DMS114 treated with DMSO at 0.1 percent for 48 hours (cell line): Measurements from ENCODE around the gene BANK1.
"Not testable (repeated sequence)": the region's sequence is repeated elsewhere in the genome, so short reads cannot be mapped to it uniquely, and the experiment has no call there.

ENCODE experiments used
- DNase-seq: peaks from one replicate; lab custom pipeline; 2025; ENCODE audit not compliant: unreplicated experiment; lab: John Stamatoyannopoulos, UW

Gene BANK1

GRCh38 chr4:101871962-101872676 is 81.6 kb downstream of the BANK1 start:
- DNase-seq, result no peak

DNA sequence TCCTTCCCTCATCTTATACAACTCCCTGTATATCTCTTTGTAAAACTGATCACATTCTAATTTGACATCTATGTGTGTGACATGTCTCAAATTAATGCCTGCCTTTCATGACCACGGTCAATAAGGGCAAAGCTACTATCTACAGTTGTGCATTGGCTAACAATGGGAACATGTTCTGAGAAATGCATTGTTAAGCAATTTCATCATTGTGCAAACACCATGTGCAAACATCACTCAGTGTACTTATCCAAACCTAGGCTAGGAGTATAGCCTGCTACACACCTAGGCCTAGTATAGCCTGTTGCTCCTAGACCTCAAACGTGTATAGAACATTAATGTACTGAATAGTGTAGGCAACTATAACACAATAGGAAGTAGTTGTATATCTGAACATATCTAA is 95.0 kb downstream of the BANK1 start:
- no peak for DNase-seq

- DNase-seq, result no peak
Observed at GRCh38 chr4:101886826-101887225, 96.3 kb downstream of the BANK1 start.

DNA sequence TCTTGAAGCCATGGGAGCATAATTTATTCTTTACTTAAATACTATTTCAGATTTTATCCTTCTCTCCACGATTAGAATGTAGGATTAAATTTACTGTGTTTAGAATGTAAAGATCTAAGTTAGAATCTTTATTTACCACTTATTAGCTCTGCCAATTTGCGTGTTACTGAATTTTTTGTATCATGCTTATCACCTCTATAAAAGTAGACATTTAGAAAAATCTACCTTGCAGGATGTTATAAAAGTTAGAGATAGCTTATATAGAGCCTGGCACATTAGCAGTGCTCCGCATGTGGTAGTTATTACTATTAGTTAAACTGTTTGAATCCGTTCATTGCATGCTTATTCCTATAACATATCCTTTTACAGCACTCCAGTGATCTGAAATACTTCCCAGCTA is 97.9 kb downstream of the BANK1 start:
- no peak for DNase-seq

DNA sequence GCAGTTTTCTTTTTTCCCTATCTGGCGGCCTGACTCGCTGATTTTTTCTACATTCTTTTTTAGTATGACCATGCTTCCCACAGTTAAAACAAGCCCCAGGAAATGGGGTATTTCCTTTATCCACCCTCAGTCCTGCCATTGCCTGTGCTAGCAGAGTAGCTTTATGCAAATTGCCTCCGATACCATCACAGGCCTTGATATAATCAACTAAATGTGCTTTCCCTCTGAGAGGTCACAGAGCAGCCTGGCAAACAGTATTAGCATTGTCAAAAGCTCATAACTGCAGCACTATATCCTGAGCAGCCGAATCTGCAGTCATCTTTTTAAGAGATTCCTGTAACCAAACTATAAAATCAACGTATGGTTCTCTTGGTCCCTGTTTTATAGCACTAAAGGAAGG is 115.0 kb downstream of the BANK1 start:
- not testable (repeated sequence) for DNase-seq

GRCh38 chr4:101910786-101911373 is 120.3 kb downstream of the BANK1 start:
- no peak for DNase-seq

DNA sequence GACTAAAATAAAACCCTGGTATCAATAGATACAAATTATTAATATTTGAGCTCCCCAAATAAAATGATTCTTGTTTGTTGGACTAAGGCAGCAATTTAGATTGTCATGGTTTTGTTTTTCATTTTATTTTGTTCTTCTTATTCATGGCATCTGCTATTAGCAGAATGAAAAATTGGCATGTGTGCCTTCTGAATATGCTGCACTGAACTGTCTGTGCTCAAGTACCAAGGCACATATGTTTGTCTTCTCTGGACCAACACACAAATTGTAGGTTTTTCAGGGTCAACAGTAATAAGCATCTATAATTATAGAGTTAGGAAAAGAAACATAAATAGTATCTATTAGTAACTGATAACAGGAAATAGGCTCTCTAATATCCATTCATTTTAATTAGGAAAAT is 121.1 kb downstream of the BANK1 start:
- no peak for DNase-seq

DNA sequence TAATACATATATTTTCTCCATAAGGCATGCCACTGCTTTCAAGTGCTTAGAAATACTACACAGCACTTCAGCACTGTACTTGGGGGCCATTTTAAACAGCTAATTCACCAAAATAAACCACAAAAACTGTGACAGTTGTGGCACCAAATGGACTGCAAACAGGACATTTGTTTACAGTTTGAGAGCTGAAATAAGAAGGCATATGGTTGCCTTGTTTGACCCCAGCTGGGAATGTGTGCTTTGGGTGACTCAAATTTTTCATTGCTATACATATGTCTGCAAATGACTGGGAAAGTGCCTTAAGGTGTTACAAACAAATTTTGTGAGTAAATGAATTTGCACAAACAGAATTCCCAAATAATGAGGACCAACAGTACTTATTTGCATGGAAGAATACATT is 124.2 kb downstream of the BANK1 start:
- no peak for DNase-seq

DNA sequence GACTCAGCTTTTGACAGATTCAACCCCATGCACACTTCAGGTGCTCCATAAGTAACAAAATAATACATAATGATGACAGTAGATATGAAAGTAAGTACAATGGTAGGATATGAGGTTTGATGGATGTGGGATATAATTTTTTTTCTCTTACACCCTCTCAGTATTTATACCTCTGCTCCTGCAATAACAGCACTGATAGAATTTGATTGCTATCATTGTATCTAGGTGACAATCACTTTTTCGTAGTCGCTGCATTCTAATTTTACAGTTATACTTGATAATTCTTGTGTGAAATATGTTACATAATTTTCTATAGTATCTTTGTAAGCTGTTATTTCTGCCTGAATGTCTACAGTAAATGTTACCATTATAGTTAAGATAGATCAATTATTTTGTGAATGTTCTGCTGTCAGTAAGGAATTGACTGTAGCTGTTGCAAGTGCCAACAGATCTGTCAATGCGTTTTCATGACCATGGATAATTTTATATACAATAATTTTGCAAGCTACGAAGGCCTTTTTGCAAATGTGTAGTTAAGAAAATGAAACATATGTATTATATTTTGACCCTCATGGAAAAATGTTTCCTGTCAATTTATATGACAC is 128.9 kb downstream of the BANK1 start:
- no peak for DNase-seq

DNA sequence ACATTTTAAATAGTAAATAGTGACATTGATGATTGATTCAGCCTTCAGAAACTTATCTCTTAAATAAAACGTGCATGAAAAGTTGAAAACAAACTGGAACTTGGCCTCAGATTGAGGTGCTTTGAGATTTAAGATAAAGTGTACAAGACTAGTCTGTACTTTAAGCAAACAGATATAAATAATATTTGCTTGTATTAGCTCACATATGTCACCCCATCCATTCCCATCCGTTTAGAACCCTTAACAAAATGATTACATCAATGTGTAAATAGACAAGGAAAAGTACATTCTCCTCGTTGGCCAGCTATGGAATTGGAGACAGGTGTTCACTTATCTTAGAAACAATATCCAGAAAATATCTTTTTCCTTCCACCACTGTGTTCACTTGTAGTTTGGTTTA is 130.8 kb downstream of the BANK1 start:
- no peak for DNase-seq

DNA sequence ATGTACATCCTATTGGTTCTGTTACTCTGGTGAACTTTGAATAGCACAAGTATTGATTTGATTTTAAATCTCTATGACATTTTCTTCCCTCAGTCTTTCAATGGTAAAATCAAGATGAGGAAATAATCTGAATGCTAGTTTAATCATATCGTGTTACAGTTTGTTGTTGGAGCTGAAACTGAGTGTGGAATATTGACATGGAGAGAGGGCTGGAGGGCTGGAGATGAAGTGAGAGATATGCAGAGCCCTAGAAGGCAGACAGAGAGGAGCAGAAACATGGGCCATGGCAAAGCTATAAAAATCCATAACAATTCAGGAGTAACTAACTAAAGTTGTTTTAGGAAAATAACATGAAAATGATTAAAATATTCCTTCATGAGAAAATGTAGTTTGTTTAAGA is 141.1 kb downstream of the BANK1 start:
- no peak for DNase-seq

DNA sequence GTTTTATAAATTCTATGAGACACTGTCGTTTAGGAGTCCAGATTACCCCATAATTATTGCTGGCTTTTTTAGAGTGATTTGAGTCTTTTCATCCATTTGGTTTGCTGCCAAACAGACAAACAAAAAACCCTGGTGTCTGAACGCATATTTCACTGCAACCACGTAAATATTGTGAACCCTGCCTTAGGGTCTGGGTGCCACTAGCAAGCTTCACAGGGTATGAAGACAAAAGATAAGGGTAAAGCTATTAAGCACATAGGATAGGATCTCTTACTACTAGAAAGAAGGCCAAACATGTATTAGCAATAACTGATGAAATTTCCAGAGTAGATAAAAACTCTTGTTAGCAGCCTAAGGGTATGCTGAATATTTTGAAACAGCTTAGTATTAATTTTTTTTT is 143.3 kb downstream of the BANK1 start:
- no peak for DNase-seq

GRCh38 chr4:101938836-101939235 is 148.3 kb downstream of the BANK1 start:
- DNase-seq, result no peak

DNA sequence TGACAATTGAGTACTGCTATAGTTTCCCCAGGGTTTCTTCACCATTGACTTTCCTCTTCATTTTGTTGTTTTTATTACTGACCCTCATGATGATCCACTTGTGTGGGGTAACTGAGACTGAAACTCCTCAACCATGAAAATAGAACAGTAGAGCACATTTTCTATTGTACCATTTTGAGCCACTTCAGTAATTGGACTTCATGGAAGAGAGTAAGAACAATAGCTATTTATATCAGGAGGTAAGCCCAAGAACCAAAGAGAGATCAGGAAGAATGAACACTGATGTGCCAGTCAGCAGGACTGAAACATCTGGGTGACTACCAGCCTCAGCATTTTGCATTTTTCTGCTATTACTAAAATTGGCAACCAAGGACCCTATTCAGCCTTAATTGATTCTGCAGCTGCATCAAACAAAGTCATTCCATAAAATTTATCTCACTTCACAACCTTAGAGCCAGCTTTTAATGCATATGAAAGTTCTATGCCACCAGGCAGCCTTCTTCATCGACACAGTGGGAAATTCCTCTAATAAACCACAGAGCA is 151.4 kb downstream of the BANK1 start:
- DNase-seq, result no peak

DNA sequence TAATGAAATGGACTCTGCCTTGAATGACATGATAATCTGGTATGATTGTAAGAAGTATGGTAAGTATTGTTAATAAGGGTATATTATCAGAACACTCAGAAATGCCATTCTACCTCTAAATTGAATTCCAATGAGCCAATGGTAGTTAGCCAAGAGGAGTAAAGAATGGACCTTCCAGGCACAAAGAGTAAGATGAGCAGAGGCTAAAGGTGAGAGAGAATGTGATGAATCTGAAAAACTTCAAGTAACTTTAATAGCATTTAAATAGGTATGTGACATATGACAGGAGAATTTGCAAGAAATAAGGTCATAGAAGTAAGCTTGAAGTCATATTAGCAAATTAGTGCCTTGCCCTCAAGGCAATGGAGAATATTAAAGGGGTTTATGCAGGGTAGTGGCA is 152.4 kb downstream of the BANK1 start:
- no peak for DNase-seq

- no peak for DNase-seq
Observed at GRCh38 chr4:101944649-101945048, 154.1 kb downstream of the BANK1 start.

DNA sequence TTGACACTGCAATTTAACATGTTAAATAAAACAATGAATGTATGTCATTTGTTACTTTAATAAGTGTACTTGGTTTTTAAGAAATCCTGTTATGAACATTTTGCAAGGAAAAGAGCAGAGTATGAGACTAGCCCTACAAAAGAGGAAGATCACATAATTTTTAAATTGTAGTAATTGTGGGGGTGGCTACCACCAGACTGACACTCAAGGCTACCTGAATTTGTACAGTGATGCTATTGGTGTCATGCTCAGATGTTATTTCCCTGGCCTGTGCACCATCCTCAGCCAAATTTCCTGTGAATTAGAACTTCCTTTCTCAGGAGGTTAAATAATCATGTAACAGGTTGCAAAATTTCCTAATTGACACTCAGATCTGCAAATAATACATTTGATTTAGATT is 157.5 kb downstream of the BANK1 start:
- DNase-seq, result no peak

DNA sequence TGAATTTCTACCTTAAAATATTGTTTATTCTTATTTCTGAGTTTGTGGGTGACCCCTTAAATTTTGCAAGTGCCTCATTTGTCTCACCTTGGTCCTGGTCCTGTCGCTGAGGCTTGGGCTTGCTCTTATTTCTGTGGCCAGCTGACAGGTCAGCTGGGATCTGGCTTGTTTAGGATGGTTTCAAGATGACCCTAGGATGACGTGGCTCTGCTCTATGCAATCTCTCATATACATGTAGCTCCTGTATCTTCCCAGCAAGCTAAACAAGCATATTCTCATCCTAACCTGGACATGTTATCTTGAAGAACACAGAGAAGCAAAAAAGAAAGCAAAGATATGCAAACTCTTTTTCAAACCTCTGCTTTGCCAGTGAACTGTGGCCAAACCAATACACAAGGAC is 158.4 kb downstream of the BANK1 start:
- no peak for DNase-seq

DNA sequence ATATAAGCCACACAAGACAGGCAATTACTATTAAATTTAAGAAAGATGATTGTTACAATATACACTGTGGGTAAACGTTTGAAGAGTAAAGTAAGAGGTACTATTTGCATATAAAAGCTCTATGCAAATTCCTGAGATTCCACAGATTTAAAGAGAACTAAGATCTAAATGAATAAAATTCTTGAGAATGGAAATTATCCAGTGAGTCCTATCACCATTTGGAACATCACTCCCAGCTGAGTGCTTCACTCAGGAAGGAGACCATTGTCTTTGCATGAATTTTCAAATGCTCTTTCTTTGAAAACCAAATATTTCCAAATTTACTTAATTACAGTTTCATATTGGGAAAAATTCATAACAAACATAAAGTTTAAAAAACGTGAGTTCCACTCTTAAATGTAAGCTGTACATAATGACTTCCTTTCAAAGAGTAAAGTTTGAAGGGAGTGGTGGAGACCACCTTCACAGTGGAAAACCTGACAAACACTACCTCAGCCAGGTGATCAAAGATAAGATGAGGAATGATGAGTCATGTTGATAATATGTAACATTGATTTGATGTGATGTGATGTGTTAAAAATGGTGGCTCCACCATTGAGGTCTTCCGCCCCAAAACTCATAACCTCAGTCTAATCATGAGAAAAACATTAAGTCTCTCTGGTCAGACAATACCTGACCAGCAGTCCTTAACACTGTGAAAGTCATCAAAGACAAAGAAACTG is 159.9 kb downstream of the BANK1 start:
- no peak for DNase-seq

GRCh38 chr4:101952985-101953384 is 162.5 kb downstream of the BANK1 start:
- no peak for DNase-seq

- no peak for DNase-seq
Observed at GRCh38 chr4:101953949-101954348, 163.4 kb downstream of the BANK1 start.

- no peak for DNase-seq
Observed at GRCh38 chr4:101954351-101954750, 163.8 kb downstream of the BANK1 start.
